Astrocyte of the cerebellum (primary cell): ENCODE results near the gene SIK3.
"Not testable (repeated sequence)": the region's sequence is repeated elsewhere in the genome, so short reads cannot be mapped to it uniquely, and the experiment has no call there.

ENCODE experiments used
- DNase-seq: peaks from one replicate; pipeline ENCODE4 v3.0.0-alpha.2; 2011; ENCODE audit warnings: low read depth
- H3K4me3 ChIP-seq: 2 replicates; pipeline ENCODE4 v1.5.1; 2011; ENCODE audit warnings: mild to moderate bottlenecking, low read depth, low read length, moderate library complexity
- in situ Hi-C: cut with HindIII; loops from 2 replicates; pipeline ENCODE4 v1.10.0; 2017; ENCODE audit warnings: low sequenced_read_pairs
- TF ChIP-seq, protein P1 (sequence below): IDR thresholded peaks from 2 replicates; pipeline ENCODE4 v1.5.1; 2012; ENCODE audit warnings: low read length, low read depth, moderate library complexity, mild to moderate bottlenecking; ENCODE audit errors: missing control alignments

The SIK3 gene

DNA sequence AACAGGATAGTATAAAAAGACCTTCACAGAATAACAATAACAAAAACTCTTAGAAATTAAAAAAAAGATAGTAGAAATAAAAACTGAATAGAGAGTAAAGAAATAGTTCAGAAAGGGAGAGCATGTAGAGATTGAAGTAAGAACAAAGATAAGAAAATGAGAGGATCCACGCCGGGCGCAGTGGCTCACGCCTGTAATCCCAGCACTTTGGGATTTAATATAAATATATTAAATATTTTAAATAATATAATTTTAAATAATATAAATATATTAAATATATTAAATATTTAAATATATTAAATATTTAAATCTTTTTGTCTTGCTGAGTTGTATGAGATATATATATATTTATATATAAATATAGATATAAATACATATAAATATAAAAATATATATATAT, 286.1 kb downstream of the SIK3 start:
- DNase-seq: no peak
- TF ChIP-seq, protein P1, sequence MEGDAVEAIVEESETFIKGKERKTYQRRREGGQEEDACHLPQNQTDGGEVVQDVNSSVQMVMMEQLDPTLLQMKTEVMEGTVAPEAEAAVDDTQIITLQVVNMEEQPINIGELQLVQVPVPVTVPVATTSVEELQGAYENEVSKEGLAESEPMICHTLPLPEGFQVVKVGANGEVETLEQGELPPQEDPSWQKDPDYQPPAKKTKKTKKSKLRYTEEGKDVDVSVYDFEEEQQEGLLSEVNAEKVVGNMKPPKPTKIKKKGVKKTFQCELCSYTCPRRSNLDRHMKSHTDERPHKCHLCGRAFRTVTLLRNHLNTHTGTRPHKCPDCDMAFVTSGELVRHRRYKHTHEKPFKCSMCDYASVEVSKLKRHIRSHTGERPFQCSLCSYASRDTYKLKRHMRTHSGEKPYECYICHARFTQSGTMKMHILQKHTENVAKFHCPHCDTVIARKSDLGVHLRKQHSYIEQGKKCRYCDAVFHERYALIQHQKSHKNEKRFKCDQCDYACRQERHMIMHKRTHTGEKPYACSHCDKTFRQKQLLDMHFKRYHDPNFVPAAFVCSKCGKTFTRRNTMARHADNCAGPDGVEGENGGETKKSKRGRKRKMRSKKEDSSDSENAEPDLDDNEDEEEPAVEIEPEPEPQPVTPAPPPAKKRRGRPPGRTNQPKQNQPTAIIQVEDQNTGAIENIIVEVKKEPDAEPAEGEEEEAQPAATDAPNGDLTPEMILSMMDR: no peak
- in situ Hi-C loops: no loop called here
- no peak overlapping the region for H3K4me3 ChIP-seq

DNA sequence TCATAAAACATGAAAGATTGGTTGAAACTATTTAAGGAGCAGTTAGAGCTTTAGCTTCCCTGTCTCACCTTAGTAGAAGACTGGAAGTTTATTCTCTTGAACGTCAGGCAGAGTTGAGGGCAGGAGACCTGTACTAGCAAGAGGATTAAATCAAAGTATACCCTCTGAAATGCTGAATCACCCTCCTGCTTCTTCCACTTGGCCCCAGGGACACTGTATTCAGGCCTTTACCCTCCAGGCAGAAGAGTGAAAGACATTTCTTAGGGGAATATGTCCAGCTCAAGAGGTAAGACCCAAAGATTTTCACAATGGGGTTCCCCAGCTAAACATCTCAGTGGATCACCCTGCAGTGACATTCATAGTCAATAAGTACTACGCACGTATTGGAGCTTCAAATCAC, 287.0 kb downstream of the SIK3 start:
- no peak overlapping the region for H3K4me3 ChIP-seq
- TF ChIP-seq, protein P1: no peak
- no peak for DNase-seq
- in situ Hi-C loops: no loop called here

DNA sequence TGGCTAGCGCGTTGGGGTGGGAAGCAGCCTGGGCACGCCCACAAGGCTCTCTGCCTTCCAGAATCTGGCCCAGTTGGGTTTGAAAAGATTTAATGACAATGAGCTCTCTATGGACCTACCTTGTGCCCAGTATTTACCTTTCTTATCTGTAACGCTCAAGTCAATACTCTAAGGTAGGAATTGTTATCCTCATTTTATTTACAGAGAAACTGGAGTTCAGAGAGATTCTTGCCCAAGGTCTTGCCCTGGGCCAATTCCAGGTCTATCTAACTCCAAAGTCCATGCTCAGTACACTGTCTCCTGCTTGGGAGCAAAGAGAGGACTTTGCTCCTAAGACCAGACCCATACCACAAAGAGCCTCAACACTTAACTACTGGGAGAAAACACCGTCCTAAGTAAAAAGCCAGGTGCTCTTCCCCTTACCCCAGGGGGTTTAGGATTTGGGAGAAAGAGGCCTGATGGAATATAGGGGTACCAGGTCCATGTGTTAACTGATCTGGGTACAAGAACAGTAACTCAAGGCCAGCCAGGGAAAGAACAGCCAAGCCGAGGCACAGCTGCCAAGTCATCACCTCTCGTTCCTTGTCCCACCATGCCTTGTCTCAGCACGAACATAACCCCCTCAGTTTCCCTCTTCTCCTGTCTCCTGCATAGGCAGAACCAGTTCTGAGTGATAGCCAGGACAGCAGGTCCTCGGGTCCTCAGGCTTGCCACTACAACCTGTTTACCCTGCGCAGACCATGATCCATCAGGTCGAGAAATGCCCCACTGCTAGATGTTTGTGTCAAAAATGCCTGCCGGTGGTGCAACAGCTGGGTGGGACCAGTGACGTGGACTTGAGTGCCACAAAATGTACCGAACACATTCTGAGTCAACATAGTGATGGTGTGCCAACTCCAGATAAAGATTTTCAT, 289.7 kb downstream of the SIK3 start:
- in situ Hi-C loops: no loop called here
- no peak overlapping the region for H3K4me3 ChIP-seq
- TF ChIP-seq, protein P1: no peak
- DNase-seq: no peak

DNA sequence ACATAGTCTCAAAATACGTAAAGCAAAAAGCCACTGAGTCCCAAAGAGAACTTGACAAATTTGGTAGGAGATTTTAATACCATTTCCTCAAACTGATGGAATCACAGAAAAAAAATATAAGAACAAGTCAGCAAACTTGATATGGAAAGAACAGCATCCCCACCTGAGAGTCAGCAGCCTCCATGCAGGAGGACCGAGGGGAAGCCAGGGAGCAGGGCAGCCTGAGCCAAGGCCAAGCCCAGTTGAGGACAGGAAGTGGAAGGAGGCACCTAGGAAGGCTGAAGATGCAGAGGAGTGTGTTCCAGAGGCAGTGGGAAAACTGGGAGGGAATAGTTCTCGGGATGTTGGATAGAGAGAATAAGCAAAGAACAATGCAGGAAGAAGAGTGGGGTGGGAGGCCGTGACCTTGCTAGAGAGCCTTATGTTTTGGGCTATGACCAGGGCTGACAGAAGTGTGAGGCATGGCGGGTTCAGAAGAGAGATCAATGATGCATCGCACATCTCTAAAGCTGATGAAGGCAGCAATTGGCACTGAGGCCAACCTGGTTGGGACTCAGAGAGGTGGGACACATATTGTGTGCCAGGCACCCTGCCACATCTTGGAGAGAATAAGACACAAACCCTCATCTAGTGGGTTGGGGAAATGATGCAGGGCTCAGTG, 290.5 kb downstream of the SIK3 start:
- TF ChIP-seq, protein P1: no peak
- no peak overlapping the region for H3K4me3 ChIP-seq
- in situ Hi-C loops: no loop called here
- DNase-seq: no peak

DNA sequence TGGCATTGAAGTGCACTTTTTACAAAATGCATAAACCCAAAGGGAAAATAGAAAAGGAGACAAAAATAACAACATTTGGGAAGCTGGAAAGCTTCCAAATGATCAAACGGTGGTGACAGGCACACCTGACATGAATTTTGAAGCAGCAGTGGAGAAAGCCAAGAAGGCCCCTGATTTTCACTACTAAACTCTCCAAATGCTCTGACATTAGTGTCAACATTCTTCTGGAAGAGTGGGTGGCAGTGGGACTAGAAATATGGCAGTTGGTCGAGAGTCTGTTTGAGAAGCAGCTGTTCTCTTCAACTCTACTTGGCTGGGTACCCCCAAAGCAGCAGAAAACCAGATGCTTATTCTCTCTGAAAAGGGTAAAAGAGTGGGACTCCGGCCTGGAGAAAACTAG, 294.2 kb downstream of the SIK3 start:
- H3K4me3 ChIP-seq: no peak overlapping the region
- in situ Hi-C loops: no loop called here
- TF ChIP-seq, protein P1: no peak
- DNase-seq: no peak

DNA sequence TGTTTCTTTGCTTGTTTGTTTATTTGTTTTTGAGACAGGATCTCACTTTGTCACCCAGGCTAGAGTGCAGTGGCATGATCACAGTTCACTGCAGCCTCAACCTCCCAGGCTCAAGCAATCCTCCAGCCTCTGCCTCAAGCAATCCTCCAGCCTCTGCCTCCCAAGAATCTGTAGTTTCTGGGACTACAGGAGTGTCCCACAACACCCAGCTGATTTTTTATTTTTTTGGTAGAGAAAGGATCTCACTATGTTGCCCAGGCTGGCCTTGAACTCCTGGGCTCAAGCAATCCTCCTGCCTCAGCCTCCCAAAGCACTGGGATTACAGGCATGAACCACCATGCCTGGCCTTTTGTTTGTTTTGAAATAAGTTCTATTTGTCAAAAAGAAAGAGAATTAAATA, 296.6 kb downstream of the SIK3 start:
- in situ Hi-C loops, DNase-seq, H3K4me3 ChIP-seq: not testable (repeated sequence)

DNA sequence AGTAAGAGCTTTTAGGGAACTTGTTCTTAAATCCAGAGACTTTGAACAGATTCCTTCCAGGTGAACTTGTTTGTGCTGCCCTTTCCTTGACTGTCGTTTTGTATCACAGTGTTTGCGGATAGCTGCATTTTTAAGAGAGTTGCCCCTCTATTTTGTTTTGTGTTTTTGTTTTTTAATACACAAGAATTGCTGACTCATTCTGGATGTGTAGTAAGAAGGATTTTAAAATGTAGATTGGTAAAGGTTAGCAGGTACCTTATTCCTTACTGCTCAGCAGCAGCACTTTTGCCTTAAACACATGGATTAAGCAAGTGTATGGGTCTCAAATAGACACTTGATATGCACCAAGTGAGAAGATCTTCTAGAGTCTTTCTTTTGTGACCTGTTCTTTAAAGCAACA, 297.6 kb downstream of the SIK3 start:
- in situ Hi-C loops: no loop called here
- no peak overlapping the region for H3K4me3 ChIP-seq
- no peak for DNase-seq
- TF ChIP-seq, protein P1: no peak
